ENCODE results near the gene IGFBP5. TPM values are rescaled to one million over a fixed set of nuclear protein-coding genes. Genes with fewer than 3 reads are reported as not detected.

The IGFBP5 gene
- polyA plus RNA-seq, 1 donor from 2014 or later: 1.6 TPM

- Histone ChIP-seq H3K4me3 (ENCODE audit: low read length) (no peak overlapping the region), H3F3A (ENCODE audit: insufficient read depth, low read length, poor library complexity, severe bottlenecking) (no peaks in the 10 kb centered on the region), H2AFZ (ENCODE audit: low read depth, low read length) (no peak overlapping the region), H4K20me1 (ENCODE audit: insufficient read depth) (no peaks in the 10 kb centered on the region), H3K27me3 (ENCODE audit: insufficient read depth, low read depth, low read length) (no peaks in the 10 kb centered on the region), H3K9ac (ENCODE audit: low read length) (no peak overlapping the region), H3K36me3 (ENCODE audit: insufficient read depth, low read length) (no peaks in the 10 kb centered on the region), H3K9me3 (ENCODE audit: low read length) (no peaks in the 10 kb centered on the region), H3K4me2 (ENCODE audit: low read length) (no peak overlapping the region), H3K79me2 (replicated peaks; ENCODE audit: insufficient read depth, low read length) (no peaks in the 10 kb centered on the region), H3K9me2 (ENCODE audit: insufficient read depth, low read length) (no peaks in the 10 kb centered on the region), H3K27ac (ENCODE audit: low read length) (no peak overlapping the region)
- TF ChIP-seq POLR2AphosphoS5 (IDR thresholded peaks at IDR 0.05) (no peak), TAF1 (IDR thresholded peaks at IDR 0.05; ENCODE audit: low read depth) (no peak), EP300 (conservative IDR thresholded peaks at IDR 0.05; ENCODE audit: poor library complexity, severe bottlenecking) (no peak), MXI1 (conservative IDR thresholded peaks at IDR 0.05; ENCODE audit: poor library complexity, severe bottlenecking) (no peak), SMC3 (conservative IDR thresholded peaks at IDR 0.05; ENCODE audit: poor library complexity) (no peak), RAD21 (conservative IDR thresholded peaks at IDR 0.05) (no peak), REST (IDR thresholded peaks at IDR 0.05; ENCODE audit: borderline replicate concordance) (no peak), EZH2 (IDR thresholded peaks at IDR 0.05; ENCODE audit: borderline replicate concordance, insufficient read depth, low read length, poor library complexity, severe bottlenecking) (no peak)
- TF ChIP-seq, protein P1, sequence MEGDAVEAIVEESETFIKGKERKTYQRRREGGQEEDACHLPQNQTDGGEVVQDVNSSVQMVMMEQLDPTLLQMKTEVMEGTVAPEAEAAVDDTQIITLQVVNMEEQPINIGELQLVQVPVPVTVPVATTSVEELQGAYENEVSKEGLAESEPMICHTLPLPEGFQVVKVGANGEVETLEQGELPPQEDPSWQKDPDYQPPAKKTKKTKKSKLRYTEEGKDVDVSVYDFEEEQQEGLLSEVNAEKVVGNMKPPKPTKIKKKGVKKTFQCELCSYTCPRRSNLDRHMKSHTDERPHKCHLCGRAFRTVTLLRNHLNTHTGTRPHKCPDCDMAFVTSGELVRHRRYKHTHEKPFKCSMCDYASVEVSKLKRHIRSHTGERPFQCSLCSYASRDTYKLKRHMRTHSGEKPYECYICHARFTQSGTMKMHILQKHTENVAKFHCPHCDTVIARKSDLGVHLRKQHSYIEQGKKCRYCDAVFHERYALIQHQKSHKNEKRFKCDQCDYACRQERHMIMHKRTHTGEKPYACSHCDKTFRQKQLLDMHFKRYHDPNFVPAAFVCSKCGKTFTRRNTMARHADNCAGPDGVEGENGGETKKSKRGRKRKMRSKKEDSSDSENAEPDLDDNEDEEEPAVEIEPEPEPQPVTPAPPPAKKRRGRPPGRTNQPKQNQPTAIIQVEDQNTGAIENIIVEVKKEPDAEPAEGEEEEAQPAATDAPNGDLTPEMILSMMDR (IDR thresholded peaks at IDR 0.05; ENCODE audit: poor library complexity, severe bottlenecking): no peak
Measured at GRCh38 chr2:216714376-216714775, 19.0 kb upstream of the IGFBP5 start.

DNA sequence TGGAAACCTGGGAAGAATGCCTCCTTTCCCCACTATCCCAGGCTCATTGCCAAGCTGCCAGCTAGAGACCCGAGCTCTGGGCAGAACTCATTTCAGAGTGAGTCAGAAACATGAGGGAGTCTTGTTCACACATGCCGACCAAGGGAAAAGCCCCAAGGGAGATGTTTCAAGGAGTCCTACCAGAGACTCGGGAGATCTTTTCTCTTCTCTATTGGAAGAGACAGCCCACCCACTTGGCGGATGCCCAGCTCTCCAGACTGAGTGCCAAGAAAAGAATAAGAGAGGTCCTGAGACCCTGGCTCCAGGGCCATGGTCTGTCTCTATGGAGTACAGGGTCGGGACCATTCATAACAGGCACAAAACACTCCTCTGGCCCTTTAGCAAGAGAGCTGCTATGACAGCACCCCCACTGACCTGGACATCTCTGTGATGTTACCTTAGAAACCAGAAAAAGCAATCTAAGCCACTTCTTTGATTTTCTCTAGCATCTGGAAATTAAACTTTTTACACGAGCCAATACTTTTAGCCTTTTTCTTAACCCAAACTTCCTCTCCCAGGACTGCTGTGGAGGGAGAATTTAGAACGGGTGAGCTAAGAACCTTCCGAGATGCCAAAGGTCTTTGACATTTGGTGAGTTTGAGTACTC is 18.5 kb upstream of the IGFBP5 start:
- H3K27me3 ChIP-seq (ENCODE audit: insufficient read depth, low read depth, low read length): no peaks in the 10 kb centered on the region
- no peaks in the 10 kb centered on the region for H3K9me3 ChIP-seq (ENCODE audit: low read length)
- TF ChIP-seq SMC3 (conservative IDR thresholded peaks at IDR 0.05; ENCODE audit: poor library complexity) (no peak), EP300 (conservative IDR thresholded peaks at IDR 0.05; ENCODE audit: poor library complexity, severe bottlenecking) (no peak)
- no peak overlapping the region for H3K9ac ChIP-seq (ENCODE audit: low read length)
- no peaks in the 10 kb centered on the region for H3K9me2 ChIP-seq (ENCODE audit: insufficient read depth, low read length)
- no peak overlapping the region for H2AFZ ChIP-seq (ENCODE audit: low read depth, low read length)
- H4K20me1 ChIP-seq (ENCODE audit: insufficient read depth): no peaks in the 10 kb centered on the region
- H3F3A ChIP-seq (ENCODE audit: insufficient read depth, low read length, poor library complexity, severe bottlenecking): no peaks in the 10 kb centered on the region
- no peak overlapping the region for H3K4me2 ChIP-seq (ENCODE audit: low read length)
- no peaks in the 10 kb centered on the region for H3K79me2 ChIP-seq (replicated peaks; ENCODE audit: insufficient read depth, low read length)
- no peak overlapping the region for H3K4me3 ChIP-seq (ENCODE audit: low read length)
- no peaks in the 10 kb centered on the region for H3K36me3 ChIP-seq (ENCODE audit: insufficient read depth, low read length)
- H3K27ac ChIP-seq (ENCODE audit: low read length): no peak overlapping the region
